ENCODE results near the gene CLCNKB.

The CLCNKB gene

DNA sequence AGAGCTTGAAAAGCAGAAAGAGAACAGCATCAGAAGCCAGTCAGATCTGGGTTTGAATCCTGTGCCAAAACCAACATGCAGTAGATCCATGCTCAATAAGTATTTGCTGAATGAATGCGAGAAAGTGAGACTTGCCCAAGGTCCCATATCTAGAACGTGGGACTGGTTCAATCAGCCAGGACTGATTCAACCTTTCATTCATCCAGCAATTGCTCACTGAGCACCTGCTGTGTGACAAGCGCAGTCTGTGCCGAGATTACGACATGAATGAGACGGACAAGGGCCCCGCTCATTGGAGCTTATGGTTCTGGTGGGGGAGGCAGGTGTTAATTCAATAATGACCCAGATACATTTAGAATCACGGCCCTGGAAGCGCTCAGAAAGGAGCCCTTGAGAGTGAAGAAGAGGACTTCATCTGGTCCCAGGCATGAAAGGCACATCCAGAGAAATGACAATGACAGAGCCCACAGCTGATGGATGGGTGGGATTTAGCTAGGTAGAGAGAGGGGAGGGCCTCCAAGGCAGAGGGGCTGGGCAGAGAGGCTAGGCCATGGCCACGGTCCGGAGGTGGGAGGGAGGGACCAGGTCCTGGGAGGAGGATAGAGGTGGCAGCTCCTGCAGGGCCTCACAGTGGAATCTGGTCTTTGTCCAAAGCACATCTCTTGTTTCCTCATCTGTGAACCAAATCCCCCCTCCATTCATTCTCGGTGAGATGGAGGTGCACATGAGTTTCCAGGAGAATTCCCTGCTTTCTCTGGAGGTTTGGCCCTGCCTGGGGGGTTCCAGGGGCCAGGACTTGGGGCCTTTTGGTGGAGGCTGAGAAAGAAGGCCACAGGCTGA is 34.0 kb downstream of the CLCNKB start:
- no peak for DNase-seq

GRCh38 chr1:16078925-16079656 is 35.5 kb downstream of the CLCNKB start:
- DNase-seq: peak; percentile 22

GRCh38 chr1:16080422-16081150 is 37.0 kb downstream of the CLCNKB start:
- DNase-seq: no peak

DNA sequence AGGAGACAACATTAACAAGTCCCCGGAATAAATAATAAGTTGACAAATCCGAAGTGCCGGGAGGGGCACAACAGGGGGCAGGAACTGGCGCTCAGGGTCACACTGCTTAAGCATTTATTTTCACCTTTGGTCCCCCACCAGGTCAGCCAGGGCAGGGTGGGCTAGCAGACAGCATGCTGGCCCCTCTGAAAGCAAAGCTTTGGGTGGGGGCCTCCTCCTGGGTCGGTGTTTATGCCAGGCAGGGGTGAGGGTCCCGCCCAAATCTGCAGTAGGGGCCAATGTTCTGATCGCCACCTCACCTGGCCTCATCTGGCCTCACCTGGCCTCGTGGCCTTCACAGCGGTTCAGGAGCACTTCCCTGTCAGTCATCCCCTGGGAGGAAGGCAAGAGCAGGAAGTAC is 38.1 kb downstream of the CLCNKB start:
- DNase-seq: no peak

- DNase-seq: peak; percentile 5
These were observed 38.9 kb downstream of the CLCNKB start for GRCh38 chr1:16082283-16083038.

DNA sequence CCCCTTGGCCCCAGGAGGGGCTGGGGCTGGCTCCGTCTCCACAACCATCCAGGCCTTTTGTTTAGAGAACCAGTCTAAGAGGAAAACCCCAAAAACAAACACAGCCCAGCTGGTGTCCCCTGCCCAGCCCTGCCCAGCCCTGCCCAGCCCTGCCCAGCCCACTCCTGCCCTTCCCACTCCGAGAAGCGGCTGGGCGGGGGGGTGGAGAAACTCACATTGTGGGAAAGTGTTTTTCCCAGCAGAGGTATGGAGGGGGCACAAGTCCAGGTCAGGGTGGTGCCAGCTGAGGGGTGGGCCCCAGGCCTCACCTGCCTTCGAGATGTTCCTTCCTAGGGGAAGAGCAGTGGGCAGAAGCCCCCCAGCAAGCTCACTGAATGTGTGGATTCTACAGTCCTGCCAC is 39.9 kb downstream of the CLCNKB start:
- DNase-seq: no peak

DNA sequence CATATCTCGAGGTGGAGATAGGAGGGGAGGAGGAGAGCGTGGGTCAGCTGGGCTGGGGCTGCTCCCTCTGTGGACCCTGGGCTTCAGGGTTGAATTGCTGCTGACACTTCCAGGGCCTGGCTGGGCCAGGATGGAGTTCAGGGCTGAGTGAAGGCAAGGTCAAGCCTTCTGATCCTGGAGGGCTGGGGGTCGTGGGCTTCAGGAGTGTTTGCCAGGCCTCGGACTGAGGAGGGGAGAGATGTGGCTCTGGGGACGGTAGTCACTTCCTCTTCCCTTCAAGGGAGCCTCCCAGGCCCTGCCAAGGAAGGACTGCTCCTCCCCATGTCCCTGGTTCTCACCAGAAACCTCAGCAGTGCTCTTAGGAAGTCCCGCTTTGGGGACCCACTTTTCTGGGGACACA is 41.9 kb downstream of the CLCNKB start:
- DNase-seq: no peak

- no peak for DNase-seq
These were observed 44.2 kb downstream of the CLCNKB start for GRCh38 chr1:16087733-16088132.

GRCh38 chr1:16088351-16088911 is 44.8 kb downstream of the CLCNKB start:
- DNase-seq: no peak

DNA sequence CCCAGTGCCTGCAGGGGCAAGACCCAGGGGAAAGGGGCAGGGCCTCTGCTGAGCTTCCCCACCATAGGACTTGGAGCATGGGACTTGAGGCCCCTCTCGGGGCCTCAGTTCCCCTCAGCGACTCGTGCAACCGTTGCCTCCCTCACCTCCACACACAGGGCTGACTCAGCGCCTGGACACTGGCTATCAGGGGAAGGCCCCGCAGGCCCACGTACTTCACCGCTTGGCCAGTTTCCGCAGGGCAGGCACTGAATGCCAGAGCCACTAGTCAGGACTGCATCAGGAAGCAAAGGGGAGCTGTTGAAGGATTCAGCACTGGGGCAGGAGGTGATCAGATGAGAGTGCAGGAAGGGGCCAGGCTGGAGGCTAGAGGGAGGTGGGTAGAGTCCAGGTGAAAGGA is 45.4 kb downstream of the CLCNKB start:
- no peak for DNase-seq

DNA sequence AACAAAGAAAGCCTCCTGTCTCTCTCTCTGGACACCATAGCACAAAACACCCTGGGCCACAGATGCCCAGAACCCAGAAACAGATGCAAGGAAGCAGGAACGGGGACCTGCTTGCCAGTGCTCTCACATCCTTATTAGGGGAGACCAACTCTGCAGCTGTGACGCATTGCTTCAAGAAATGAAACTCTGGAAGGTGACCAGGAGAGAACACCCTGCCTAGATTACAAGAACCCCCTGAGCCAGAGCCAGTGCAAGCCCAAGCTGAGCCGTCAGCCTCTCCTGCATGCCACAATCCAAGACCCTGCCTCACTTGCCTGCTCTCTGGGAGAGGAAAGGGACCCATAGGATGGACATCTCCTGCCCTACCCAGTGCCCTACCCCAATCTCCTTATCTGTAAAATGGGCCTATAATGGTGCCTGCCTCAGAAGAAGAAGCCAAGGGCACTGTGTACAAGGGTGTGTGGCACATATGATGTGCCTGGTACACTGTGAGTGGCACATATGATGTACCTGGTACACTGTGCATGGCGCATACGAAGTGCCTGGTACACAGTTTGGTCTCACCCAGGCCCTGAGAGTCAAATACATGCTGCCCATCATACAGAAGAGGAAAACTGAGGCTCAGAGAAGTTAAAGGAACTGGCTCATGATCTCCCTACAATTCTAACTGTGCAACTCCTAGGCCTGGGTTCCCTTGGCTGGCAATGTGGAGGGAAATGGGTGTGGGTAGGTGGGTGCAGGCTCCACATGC is 46.7 kb downstream of the CLCNKB start:
- DNase-seq: no peak

GRCh38 chr1:16091296-16091695 is 47.7 kb downstream of the CLCNKB start:
- DNase-seq: no peak

DNA sequence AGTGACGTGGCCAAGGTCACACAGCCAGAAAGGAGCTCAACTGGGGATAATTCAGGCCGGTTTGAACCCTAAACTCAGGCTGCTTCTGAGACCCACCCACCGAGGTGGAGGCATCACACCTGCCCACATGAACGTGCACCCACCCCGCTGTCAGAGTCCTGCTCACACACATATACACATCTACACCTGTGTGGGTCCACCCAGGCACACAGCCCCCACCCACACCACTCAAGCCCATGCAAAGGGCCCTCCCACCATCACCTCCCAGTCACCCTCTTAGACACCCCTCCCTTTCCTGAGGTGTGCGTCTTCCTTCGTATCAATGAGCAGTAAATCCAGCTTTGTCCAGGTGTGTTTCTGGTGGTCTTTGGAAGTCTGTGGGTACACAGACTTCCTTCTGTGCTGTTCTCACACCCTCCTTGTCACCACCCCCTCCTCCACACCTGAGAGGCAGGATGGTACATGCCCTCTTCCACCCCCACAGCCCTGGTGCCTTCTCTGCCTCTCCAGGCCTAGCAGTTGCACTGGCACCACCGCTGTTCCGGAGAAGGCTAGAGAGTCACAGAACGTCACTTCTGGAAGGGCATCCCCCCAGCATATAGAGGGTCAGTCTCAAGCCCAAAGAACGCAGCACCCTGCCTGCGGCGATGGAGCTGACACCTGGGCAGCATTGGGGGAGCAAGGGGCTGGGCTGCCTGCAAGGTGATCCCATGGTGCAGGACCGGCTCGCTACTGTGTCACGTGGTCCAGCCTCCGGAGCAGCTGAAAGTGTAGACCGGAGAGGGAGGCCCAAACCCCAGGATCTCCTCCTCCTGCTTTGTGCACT is 48.7 kb downstream of the CLCNKB start:
- no peak for DNase-seq

DNA sequence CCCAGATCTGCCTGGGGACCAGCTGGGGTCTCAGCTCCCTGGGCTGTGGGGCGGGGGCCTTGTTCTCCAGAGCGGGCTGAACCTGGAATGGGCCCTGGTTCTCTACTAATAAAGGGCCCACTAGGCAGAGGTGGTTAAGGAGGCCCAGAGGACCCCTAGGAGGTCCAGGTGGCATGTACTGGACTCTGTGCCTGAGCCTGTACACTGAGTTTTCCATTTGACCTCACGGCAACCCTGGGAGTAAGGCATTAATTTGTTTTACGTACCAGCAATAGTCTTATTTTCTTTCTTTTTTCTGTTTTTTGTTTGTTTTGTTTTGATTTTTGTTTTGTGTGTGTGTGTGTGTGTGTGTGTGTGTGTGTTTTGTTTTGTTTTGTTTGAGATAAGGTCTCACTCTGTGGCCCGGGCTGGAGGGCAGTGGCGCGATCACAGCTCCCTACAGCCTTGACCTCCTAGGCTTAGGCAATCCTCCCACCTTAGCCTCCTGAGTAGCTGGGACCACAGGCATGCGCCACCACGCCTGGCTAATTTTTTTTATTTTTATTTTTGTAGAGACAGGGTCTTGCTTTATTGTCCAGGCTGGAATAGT is 49.4 kb downstream of the CLCNKB start:
- DNase-seq: no peak

GRCh38 chr1:16093611-16094010 is 50.0 kb downstream of the CLCNKB start:
- DNase-seq: no peak

- DNase-seq: no peak
These were observed 51.0 kb downstream of the CLCNKB start for GRCh38 chr1:16094453-16095158.

DNA sequence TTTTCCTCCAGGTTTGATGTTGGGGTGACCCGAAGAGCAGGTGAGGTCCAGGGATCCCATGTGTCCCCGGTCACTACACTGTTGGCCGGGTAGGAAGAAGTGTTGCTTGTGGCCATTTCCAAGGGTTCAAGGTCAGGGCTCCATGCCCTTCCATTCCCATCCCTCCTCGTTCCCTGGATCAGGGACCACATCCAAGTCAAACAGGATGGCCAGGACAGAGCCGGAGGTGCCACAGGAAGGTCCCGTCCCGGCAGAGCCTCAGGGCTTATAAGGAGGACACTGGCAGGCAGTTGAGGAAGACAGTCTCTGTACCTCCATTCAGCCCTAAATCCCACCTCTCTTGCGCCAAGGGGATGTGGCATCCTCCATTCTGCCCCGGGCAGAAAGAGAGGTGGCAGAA is 51.9 kb downstream of the CLCNKB start:
- no peak for DNase-seq

- DNase-seq: no peak
These were observed 55.8 kb downstream of the CLCNKB start for GRCh38 chr1:16099412-16099811.

DNA sequence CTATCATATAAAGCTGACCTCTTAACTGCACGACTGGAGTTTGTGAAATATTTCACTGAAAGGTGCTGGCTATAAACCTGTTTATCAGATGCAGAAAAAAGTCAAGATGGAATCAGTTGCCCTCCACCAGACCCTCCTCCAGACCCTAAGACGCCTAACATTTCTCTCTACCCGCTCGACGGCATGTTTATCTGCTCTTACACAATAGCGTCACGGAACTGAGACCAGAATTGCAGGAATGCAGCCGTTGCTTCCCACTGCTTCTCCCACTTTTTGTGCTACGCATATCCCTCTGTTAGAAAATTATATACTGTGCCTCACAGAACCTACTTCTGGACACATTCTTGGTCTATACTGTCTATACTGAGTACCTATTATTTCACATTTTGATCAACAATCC is 58.0 kb downstream of the CLCNKB start:
- no peak for DNase-seq

All from NCI-H526 treated with DMSO at 0.1 percent for 48 hours (cell line).